ENCODE measurements around the gene PRDX6.

PRDX6 gene

GRCh38 chr1:173475564-173476196, 1.5 kb upstream of the PRDX6 start:
- H3K4me3 ChIP-seq (ENCODE audit: low read length) = peak overlapping the region; percentile 95
- H3K4me1 ChIP-seq (ENCODE audit: low read length) = peaks cover 24% of the 10 kb centered on the region
- no peak for TF ChIP-seq EZH2phosphoT487 (IDR thresholded peaks at IDR 0.05; ENCODE audit: low read length)
- TF ChIP-seq CTCF (IDR thresholded peaks at IDR 0.05; ENCODE audit: low read length) = no peak
- TF ChIP-seq EZH2 (optimal IDR thresholded peaks at IDR 0.05; ENCODE audit: low read depth, low read length) = no peak
- H3K36me3 ChIP-seq (replicated peaks; ENCODE audit: insufficient read depth, low read length) = no peaks in the 10 kb centered on the region
- no peaks in the 10 kb centered on the region for H3K27me3 ChIP-seq (replicated peaks; ENCODE audit: insufficient read depth, low read length)
- H2AFZ ChIP-seq (ENCODE audit: low read length) = peak overlapping the region; percentile 99; the same call in 1 of the 2 replicates
- H4K20me1 ChIP-seq (ENCODE audit: insufficient read depth, low read length) = no peaks in the 10 kb centered on the region
- DNase-seq = no peak
- H3F3A ChIP-seq (ENCODE audit: insufficient read depth, low read length) = peaks cover 4% of the 10 kb centered on the region; the same call in 1 of the 2 replicates
- no peaks in the 10 kb centered on the region for H3K9me3 ChIP-seq (replicated peaks; ENCODE audit: insufficient read depth, low read length)
- no peak overlapping the region for H3K27ac ChIP-seq (ENCODE audit: low read length)
- H3K9ac ChIP-seq (ENCODE audit: low read length) = no peak overlapping the region
- H3K4me2 ChIP-seq (ENCODE audit: low read depth, low read length) = peak overlapping the region; percentile 81
- peaks cover 37% of the 10 kb centered on the region for H3K79me2 ChIP-seq (ENCODE audit: low read length)
- no peaks in the 10 kb centered on the region for H3K9me2 ChIP-seq (replicated peaks; ENCODE audit: insufficient read depth, low read length)

- Histone ChIP-seq H3K4me1 (ENCODE audit: low read length) (peaks cover 24% of the 10 kb centered on the region), H4K20me1 (ENCODE audit: insufficient read depth, low read length) (no peaks in the 10 kb centered on the region), H3K9me3 (replicated peaks; ENCODE audit: insufficient read depth, low read length) (no peaks in the 10 kb centered on the region), H3K4me2 (ENCODE audit: low read depth, low read length) (peak overlapping the region; percentile 81), H3K36me3 (replicated peaks; ENCODE audit: insufficient read depth, low read length) (no peaks in the 10 kb centered on the region), H3K27ac (ENCODE audit: low read length) (peak overlapping the region; percentile 69; the same call in 1 of the 2 replicates), H3K9ac (ENCODE audit: low read length) (peak overlapping the region; percentile 80), H3K27me3 (replicated peaks; ENCODE audit: insufficient read depth, low read length) (no peaks in the 10 kb centered on the region), H3F3A (ENCODE audit: insufficient read depth, low read length) (peaks cover 4% of the 10 kb centered on the region; the same call in 1 of the 2 replicates), H3K9me2 (replicated peaks; ENCODE audit: insufficient read depth, low read length) (no peaks in the 10 kb centered on the region), H3K4me3 (ENCODE audit: low read length) (peak overlapping the region; percentile 95), H2AFZ (ENCODE audit: low read length) (peak overlapping the region; percentile 99), H3K79me2 (ENCODE audit: low read length) (peaks cover 37% of the 10 kb centered on the region)
- DNase-seq = no peak
- TF ChIP-seq CTCF (IDR thresholded peaks at IDR 0.05; ENCODE audit: low read length) = no peak
- no peak for TF ChIP-seq EZH2phosphoT487 (IDR thresholded peaks at IDR 0.05; ENCODE audit: low read length)
- no peak for TF ChIP-seq EZH2 (optimal IDR thresholded peaks at IDR 0.05; ENCODE audit: low read depth, low read length)
Observed at GRCh38 chr1:173476197-173476664, 904 bp upstream of the PRDX6 start.

- DNase-seq = peak; percentile 96
- Histone ChIP-seq H3K79me2 (ENCODE audit: low read length) (peaks cover 37% of the 10 kb centered on the region), H3K9me2 (replicated peaks; ENCODE audit: insufficient read depth, low read length) (no peaks in the 10 kb centered on the region), H2AFZ (ENCODE audit: low read length) (peak overlapping the region; percentile 99), H3K36me3 (replicated peaks; ENCODE audit: insufficient read depth, low read length) (no peaks in the 10 kb centered on the region), H3K27ac (ENCODE audit: low read length) (peak overlapping the region; percentile 69; the same call in 1 of the 2 replicates), H3K4me1 (ENCODE audit: low read length) (peaks cover 26% of the 10 kb centered on the region), H4K20me1 (ENCODE audit: insufficient read depth, low read length) (no peaks in the 10 kb centered on the region), H3K27me3 (replicated peaks; ENCODE audit: insufficient read depth, low read length) (no peaks in the 10 kb centered on the region), H3K9me3 (replicated peaks; ENCODE audit: insufficient read depth, low read length) (no peaks in the 10 kb centered on the region), H3F3A (ENCODE audit: insufficient read depth, low read length) (peaks cover 4% of the 10 kb centered on the region; the same call in 1 of the 2 replicates), H3K9ac (ENCODE audit: low read length) (peak overlapping the region; percentile 80), H3K4me2 (ENCODE audit: low read depth, low read length) (peak overlapping the region; percentile 81), H3K4me3 (ENCODE audit: low read length) (peak overlapping the region; percentile 95)
- TF ChIP-seq CTCF (IDR thresholded peaks at IDR 0.05; ENCODE audit: low read length) (no peak), EZH2 (optimal IDR thresholded peaks at IDR 0.05; ENCODE audit: low read depth, low read length) (no peak), EZH2phosphoT487 (IDR thresholded peaks at IDR 0.05; ENCODE audit: low read length) (no peak)
Observed at GRCh38 chr1:173476665-173477285, 360 bp upstream of the PRDX6 start.
